Umbilical cord (tissue), 2 donors: ENCODE data around the gene GRB10. TPM values are rescaled to one million over a fixed set of nuclear protein-coding genes. Genes with fewer than 3 reads are reported as not detected.

Experiments used
- DNase-seq: peaks from one replicate; pipeline ENCODE4 v3.0.0-alpha.2; 2015; ENCODE audit warnings: low spot score
- total RNA-seq: library from RNA; depleted of rRNA; stranded (reverse); fragments of >200 nt; gene quantifications from one replicate; pipeline ENCODE4 v1.2.3, GENCODE V29; 2014; ENCODE audit warnings: low replicate concordance; ENCODE audit not compliant: insufficient read depth

GRB10 gene
- total RNA-seq, 1 donor from 2014 or later: 38.3 TPM

DNA sequence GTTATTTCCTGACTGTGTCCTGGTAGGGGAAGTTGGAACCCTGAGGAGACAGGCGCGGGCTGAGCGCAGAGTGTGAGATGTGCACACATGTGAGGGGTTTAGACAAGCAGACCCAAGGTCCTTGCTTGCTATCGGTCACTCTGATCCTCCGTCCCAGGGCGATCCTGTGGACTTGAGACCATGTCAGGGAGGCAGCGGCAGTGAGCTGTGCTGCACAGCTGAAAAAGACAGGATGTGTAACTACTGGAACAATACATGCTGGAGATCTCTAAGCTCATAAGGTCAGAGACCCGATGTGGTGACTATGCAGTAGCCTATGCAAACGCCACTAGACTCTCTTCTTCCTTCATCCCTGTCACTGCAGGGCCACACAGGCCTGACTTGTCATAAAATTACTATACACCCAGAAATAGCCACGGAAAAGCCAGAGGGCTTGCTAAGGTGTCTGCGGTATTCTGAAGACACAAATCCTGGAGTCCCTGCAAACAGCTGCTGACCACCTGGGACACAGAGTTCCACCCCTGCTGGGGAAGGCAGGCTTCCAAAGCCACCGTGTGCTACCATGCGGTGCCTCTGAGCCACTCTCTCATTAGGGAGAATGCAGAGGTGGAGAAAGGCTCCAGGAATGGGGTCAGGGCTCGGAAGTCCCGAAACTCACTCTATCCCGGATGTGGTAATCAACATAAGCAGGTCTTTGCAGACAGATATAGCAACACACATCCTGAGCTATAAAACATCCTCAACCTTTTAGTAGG lies 126.4 kb downstream of the GRB10 start:
- no peak for DNase-seq

DNA sequence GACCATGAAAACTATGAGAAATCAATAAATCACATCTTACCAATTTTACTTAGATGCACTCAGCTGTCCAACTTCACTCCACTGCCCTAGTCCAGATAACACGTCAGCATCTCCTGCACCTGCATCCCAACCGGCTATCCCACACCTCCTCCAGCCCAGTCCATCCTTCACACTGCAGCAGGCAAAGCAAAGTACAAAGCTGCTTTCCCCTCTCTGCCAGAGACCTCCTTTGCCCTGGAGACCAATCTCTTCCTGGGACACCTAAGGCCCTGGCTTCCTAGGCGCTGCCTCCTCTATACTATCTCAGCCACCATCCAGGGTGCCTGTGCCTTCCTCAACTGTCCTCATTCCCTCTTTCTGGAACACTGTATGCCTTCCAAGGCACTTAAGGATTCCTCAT lies 127.2 kb downstream of the GRB10 start:
- DNase-seq: no peak

DNA sequence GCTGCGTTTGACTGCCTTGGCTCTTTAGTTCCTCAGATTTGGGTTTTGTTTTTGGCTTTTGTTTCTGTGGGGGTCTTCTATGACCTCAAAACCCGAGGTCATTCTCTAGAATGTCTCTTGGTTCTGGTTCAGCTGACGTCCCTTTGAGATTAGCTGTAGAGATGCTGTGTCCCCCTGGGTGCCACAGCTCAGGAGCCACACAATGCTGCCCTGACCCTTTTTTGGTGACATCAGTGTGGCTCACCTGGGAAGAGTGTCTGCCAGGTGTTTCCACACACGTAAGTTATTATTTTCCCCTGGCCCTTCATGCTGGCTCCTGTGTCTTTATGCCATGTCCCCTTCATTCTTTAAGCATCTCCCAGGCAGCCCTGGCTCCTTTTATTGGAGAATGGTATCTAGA lies 127.7 kb downstream of the GRB10 start:
- DNase-seq: no peak

DNA sequence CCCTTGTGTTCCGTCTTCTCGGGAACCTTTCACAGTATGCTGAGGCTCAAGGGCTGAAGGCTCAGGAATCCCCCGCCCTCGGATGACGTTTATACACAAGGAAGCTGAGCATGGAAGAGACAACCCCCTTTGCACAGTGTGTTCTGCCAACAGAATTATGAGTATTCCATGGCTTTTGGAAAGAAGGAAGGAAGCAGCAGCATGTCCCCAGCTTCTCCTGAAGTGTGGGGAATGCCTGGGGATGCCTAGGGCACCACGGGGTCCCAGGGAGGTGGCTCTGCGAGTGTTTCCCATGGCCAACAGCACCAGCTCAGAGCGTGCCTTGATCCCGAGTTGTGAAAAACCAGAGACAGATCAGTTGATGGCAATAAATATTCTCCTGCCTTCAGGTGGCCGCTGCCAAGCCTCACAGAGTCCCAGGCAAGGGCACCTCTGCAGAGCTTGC lies 128.7 kb downstream of the GRB10 start:
- peak; percentile 95 for DNase-seq

DNA sequence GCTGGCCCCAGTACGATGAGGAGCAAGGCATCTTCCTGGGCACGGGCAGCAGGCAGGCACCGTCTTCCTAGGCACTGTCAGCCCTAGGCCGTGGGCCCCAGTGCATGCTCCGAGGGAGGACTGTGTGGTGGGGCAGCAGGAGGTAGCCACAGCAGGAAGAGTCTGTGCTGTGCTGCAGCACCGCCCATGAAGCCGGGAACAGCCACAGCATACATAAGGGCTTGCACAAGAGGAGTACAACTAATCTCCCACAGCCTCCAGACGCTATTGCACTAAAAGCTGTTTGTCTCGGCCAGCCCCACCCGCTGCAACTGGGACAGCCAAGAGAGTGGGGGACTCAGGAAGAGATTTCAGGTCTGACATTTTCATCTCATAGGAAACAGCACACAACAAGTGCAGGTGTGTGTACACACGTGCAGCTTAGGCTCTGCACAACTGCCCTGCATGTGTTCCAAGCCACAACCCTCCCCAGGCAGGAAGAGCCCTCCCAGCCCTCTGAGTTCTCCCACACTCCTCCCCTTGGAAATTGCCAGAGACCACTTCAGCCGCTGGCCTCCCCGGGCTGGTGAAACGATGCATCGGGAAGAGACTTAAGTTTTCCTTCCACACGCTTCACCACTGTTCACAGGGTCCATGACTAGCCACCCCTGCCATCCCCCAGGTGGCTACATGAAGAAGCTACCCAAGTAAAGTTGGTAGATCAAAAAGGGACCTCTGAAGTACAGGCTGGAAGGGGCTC lies 129.4 kb downstream of the GRB10 start:
- peak; percentile 94 for DNase-seq

DNA sequence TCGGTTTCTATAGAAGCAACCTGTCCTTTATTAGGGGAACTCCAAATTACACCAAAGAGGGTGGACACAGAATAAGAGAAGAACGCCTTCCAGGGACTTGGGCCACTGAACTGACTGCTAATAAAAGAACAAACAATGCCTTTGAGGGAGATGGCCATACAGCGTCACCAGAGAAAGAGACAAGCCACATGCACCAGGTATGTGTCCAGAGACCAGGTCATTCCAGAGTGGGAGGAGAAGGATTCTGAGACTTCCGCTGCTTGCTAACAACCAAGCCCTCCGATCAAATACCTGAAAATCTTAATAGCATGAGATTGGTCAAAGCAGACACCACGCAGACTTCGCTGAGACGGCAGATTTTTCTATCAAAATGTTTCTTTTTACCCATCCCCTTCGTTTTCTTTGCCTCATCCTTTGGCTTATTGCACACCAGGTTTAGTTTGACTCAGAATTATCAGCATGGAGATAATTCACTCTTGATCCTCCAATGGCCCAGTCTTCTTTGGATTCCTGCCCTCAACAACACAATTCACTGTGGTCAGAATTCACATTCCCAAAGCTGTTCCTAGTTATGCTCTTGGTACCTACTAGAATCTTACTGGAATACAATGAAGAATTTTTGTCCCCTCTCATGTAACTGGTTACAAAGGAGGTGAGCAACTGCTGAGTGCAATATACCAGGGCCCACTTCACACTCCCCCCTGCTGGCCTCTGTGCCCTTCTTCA lies 130.1 kb downstream of the GRB10 start:
- peak; percentile 79 for DNase-seq

DNA sequence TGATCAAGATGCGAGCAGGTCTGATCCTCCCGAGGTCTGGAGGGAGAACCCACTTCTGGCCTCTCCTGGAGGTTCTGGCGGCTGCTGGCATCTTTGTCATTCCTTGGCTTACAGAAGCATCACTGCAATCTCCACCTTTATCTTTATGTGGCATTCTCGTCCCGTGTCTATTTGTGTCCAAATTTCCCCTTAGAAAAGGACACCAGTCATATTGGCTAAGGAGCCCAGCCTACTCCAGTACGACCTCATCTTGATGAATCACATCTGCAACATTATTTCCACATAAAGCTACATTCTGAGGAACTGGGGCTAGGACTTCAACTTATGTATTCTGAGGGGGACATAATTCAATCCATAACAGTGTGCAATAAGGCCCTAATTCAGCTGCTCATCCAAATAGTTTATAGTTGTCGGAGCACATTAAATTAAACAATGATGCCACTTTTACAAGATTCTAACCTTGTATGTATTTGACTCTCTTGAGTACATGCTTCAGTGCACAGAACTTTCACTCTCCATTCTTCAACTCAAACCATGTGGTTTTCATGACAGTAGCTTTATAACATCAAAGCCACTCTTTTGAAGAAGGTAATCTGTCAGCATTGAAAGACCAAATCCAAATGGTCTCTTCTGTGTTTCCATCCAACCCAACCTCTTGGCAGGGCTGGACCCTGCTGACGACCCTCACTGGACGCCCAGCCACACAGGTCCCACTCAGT lies 131.3 kb downstream of the GRB10 start:
- no peak for DNase-seq

DNA sequence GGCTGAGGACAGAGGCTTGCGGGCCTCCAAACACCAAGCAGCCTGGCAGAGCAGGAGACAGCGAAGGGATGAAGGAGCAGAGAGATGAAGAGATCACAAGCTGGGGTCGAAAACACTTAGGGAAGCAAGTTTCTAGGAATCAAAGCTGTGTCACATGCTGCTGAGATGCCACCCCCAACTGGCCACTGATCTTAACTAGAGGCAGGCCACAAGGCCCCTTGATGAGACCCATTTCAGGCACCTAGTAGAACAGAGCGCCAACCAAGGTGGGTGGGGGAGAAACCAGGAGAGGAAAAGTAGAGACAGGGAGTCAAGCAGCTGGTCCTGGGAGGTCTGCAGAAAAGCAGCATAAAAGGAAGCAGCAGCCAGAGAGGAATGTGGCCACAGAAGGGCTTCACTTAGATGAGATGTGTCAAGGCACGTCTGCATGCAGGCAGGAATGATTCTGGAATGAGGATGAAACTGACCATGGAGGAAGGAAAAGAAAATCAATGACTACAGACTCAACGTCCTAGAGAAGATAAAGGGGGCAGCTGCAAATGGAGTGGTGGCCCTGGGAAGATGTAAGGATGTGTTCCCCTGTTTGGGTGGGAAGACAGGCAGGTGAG lies 132.5 kb downstream of the GRB10 start:
- DNase-seq: no peak

DNA sequence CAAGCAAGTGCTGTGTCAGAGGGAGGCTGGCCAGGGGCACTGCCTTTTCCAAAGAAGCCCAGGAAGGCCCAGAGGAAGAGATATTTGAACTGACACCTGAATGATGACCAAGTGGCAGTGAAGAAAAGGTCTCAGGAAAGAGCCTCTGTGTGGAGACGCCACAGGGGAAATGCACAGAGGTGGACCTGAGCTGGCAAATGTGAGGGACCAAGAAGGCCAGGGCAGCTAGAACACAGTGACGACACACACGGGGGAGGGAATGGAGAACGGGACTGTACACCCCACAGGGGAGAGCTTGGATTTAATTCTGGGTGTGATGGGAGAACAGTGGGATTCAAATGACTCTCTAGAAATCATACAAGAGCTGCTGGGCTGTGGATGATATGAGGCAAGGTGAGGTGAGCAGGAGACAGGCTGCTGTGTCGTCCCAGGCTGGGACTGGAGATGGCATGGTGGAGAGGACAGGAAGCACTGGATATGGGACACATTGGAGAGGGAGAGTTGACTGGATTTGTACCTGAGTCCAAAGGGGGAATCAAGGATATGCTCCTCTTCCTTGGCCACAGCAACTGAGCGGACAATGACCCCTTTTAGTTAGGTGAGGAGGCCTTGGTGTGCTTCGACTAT lies 133.3 kb downstream of the GRB10 start:
- DNase-seq: no peak

DNA sequence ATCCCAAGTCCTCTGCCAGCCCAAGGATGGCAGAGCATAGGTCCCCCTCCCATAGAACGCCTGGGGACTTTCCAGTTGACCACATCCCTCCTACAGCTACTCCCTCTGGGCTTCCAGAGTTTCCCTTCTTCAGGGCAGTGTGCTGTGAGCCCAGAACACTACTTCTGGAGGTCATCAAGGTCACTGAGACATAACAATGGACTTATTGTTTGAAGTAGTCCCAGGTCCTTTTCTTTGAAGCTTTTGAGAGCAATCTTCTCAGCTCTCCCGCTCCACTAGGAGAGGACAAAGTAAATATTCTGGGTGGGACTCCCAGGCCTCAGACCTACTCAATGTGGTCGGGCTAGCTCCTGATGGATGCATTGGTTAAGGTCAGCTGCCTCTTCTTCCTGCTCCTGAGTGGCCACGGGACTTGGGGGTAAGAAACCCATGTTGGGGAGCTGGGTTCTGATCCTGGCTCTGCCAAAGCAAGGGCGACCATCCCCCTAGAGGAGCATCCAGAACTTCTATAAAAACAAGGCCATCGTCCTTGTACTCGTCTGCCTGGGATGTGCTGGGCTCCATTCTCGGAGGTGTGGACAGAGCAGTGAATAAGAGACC lies 134.0 kb downstream of the GRB10 start:
- DNase-seq: no peak

DNA sequence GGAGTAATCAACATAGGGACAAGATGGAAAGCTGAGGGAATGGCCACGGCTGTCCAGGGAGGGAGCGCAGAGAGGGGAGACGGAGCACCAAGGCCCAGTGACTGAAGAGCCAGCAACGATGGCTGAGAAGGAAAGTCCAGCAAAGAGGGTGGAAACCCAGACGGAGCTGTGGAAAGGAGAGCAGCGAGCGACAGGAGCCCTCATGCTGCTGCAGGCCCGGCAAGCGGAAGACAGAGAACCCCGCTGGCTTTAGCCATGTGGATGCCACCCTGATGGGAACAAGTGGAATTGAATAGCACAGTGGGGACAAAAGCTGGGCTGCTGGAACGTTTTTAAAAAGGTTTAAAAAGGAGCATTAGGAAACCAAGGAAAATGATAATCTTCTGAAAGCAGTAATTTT lies 134.6 kb downstream of the GRB10 start:
- DNase-seq: no peak

DNA sequence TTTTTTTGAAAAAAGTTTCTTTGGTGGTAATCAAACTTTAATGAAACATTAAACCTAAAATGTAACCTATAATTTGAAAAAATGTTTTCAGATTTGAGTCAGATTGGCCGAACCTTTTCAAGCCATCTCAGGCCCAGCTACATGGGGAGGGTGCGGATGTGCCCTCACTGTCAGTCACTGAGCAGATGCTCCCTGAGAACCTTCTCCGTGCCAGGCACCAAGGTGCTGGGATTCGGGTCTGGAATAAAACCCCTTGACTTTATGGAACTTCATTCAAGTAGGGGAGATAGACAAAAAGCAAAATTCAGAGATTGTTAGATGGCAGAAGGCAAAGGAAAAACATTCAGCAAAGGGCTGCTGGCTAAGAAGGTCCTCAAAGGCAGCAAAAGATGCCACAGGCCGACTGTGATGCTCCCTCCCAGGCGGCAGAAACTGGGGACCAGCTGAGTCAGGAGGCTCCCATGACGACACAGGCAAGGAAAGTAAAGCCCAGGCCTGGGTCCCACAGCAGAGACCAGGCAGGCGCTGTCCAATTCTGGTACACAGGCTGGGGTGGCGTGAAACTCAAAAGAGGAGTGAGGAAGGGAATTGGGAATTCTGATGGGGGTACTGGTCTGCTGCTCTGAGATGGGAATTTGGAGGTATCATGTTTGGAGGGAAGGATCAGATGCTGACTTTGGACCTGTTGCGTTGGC lies 135.3 kb downstream of the GRB10 start:
- DNase-seq: no peak

DNA sequence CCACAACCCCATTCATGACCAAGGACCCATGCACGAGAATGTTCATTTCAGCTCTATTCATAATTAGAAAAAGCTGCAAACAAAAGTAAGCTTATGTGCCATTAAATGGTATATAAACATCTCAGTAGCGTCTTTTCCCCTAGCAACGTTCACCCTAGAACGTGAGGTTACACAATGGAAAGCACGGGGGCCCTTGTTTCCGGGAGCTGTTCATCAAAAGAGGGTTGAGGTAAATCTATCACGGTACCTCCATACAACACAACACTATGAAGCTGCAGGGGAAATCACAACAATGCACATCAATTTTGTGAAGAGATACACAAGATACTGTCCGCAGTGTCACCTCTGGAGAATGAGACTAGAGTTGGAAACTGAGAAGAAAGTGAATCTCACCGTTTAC lies 136.6 kb downstream of the GRB10 start:
- DNase-seq: no peak

DNA sequence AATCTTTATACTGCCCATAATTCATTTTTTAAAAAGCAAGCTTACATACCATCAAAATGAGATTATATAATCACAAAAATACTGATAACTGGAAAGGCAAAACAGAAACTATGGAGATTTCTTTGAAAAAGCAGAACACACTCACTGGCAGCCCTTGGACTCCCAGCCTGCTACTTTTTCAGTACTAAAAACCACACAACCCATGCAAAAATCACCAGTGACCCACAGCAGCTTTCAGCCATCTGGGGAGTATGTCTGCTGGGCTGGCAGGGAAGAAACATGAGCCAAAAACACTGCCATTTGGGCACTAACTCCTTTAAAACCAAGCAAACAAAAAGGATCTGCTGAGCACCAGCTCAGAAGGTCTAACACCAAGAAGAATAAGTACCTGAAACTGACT lies 137.5 kb downstream of the GRB10 start:
- DNase-seq: peak; percentile 75

DNA sequence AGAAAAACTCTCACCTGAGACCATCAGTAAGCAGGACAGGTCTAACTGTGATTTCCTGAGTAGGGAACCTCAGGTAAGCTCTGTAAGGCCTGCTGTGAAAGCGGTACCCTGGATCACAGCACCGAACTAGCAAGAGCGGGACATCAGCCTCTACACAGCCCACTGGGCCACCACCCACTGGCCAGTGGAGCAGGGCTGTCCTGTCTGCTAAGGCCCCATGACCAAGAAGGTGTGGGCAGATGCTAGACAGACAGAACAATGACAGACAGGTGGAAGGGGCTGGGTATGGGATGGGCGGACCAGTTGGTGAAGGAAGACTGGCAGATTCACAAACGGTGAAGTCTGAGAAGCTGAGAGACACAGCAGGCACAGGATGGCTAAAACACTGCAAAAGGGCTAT lies 138.1 kb downstream of the GRB10 start:
- no peak for DNase-seq

DNA sequence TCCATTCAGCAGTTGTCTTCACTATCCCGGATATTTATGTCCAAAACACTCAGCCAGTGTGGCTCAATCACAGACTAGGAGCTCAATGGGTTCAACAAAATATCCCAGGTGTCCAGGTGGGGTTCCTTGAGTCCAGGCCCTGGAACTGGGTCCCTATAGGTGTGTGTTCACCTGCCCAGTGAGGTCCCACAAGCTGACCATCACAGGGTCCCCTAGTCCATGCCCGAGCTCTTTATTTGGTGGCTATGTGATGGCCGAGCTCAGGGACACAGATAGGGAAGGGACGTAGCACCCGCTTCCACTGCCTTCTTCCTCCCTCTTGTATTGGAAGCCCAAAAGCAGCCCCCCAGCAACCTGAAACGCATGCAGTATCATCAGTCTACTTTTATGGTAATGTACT lies 138.6 kb downstream of the GRB10 start:
- no peak for DNase-seq

DNA sequence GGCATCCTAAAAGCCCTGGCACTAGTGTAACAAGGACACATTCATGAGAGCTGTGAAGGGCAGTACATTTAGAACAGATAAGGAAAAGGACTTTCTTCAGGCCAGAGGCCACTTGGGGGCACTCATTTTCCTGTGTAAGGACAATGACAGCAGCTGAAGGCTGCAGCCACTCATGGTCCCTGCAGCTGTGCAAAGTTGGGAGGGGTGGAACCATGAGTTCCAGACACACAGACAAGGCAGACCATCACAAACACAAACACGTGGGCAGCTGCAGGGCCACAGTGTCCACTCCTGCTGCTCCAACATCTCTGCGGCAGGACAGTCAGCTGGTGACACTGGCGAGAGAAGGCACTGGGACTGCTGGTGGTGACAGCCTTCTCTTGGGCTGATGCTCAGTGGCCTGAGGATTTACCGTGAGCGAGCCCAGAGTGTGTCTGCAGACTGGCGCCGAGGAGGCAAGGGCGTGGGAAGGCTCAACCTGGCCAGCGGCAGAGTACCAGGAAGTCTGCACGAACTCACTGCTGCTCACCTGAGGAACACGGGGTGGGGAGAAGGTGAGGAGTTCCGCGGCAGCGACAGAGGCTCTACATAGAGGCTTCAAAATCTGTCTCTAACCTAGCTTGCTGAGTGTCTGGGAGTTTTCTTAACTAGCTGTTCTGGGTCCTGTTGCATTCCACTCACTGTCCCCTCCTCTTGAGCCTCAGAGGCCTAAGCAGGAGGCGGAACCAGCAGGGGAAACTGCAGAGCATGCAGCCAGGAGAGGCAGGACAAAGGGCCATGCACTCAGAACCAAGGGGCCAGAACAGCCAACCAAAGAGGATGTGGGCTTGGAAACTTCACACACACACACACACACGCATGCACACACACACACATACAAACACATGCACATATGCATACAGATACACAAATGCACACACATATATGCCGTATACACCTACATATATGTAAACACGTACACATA lies 141.0 kb downstream of the GRB10 start:
- peak; percentile 32 for DNase-seq

DNA sequence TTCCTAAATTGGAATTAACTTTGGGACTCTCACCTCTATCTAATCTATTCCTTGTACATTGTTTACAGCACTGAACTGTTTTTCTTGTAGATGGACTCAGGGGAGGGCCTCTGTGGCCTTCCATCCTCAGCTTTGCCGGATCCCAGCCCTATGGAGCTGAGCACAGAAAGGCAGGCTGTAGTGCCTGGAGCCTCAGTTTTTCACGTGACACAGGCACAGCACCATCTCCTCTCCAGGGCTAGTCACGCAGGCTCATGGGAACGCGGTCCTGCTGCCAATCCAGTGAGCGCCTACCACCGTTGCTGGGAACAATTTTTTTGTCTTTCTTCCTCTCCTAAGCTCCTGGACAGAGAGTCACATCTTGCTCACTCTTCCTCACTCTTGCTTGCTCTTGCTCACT lies 141.9 kb downstream of the GRB10 start:
- DNase-seq: no peak

DNA sequence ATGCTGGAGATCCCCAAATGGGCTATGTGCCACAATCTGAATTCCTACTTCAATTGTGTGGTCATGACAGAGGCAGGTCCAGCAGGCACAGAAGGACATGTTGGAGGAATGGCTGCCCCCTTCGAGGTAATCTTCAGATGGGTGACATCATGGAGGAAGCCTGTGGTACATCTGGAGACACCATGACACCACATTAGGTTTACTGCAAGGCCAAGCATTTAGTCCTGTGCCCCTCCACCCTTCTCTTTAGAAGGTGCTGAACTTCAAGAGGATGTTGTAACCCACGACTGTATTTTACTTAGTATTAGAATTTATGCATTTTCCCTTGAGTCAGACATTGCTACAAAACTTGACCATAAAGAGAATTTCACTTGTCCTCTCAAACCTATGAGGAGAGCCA lies 142.4 kb downstream of the GRB10 start:
- no peak for DNase-seq
